SK-N-SH (cell line): ENCODE results near the gene ERVFRD-1.

Source experiments
- CHD2 ChIP-seq: fragments of 150-350 bp; IDR thresholded peaks from 2 replicates; pipeline ENCODE4 v1.6.1; 2018; ENCODE audit warnings: low read length; ENCODE audit not compliant: partially characterized antibody
- CTCF ChIP-seq: fragments of 200-600 bp; sonication (generic); IDR thresholded peaks from 2 replicates; pipeline ENCODE4 v1.6.1; 2017; ENCODE audit warnings: antibody characterized with exemption, mild to moderate bottlenecking, moderate library complexity
- ELF1 ChIP-seq: IDR thresholded peaks from 2 replicates; pipeline ENCODE4 v1.4.0; 2012
- EP300 ChIP-seq, 2 experiments: IDR thresholded peaks; 2 replicates each; pipeline versions ENCODE4 v1.4.0 to v1.6.1; 2012; ENCODE audit warnings: borderline replicate concordance in 1 of 2, low read depth in 1 of 2, low read length in 1 of 2
- MAX ChIP-seq: IDR thresholded peaks from 2 replicates; pipeline ENCODE4 v1.4.0; 2012; ENCODE audit warnings: low read depth
- POLR2AphosphoS5 ChIP-seq: IDR thresholded peaks from 2 replicates; pipeline ENCODE4 v1.6.1; 2012; ENCODE audit warnings: low read depth, low read length
- SIN3A ChIP-seq: IDR thresholded peaks from 2 replicates; pipeline ENCODE4 v1.6.1; 2012; ENCODE audit warnings: low read depth, mild to moderate bottlenecking, low read length, moderate library complexity, borderline replicate concordance
- TAF1 ChIP-seq: IDR thresholded peaks from 2 replicates; pipeline ENCODE4 v1.6.1; 2012; ENCODE audit warnings: low read depth, mild to moderate bottlenecking, low read length, moderate library complexity, borderline replicate concordance
- USF2 ChIP-seq: fragments of 150-350 bp; IDR thresholded peaks from 2 replicates; pipeline ENCODE4 v1.6.1; 2017; ENCODE audit warnings: antibody characterized with exemption, low read length, low read depth, borderline replicate concordance
- YY1 ChIP-seq: IDR thresholded peaks from 2 replicates; pipeline ENCODE4 v1.4.0; 2012; ENCODE audit warnings: low read depth, mild to moderate bottlenecking

GRCh38 chr6:11130605-11131004 lies 19.1 kb upstream of the ERVFRD-1 start:
- no peak for TF ChIP-seq EP300 (IDR thresholded peaks at IDR 0.05; ENCODE audit: borderline replicate concordance in 1 of 2, low read depth in 1 of 2, low read length in 1 of 2)
- TF ChIP-seq CTCF: no peak
- TF ChIP-seq TAF1: no peak
- no peak for TF ChIP-seq USF2
- no peak for TF ChIP-seq MAX
- TF ChIP-seq YY1: no peak
- TF ChIP-seq CHD2: no peak
- TF ChIP-seq POLR2AphosphoS5: no peak
- TF ChIP-seq ELF1: no peak
- no peak for TF ChIP-seq SIN3A
